HepG2 (cell line): ENCODE measurements around the gene RIPK1. TPM values are rescaled to one million over a fixed set of nuclear protein-coding genes. Genes with fewer than 3 reads are reported as not detected.
A peak's percentile ranks its signal among the peaks of the same experiment; 100 is the strongest.

Experiments
- CBX5 ChIP-seq: sonication (generic); formaldehyde crosslinking; IDR thresholded peaks from 2 replicates; pipeline ENCODE4 v1.4.0; 2020; ENCODE audit warnings: missing genetic modification reagents, borderline replicate concordance
- CC2D1A ChIP-seq: sonication (generic); formaldehyde crosslinking; IDR thresholded peaks from 2 replicates; pipeline ENCODE4 v1.8.1; 2023; ENCODE audit warnings: mild to moderate bottlenecking, missing genetic modification reagents
- ETV5 ChIP-seq: IDR thresholded peaks from 2 replicates; pipeline ENCODE4 v1.6.1; 2018; ENCODE audit warnings: missing biosample characterization, missing genetic modification reagents, inconsistent platforms, borderline replicate concordance
- FIP1L1 ChIP-seq: fragments of 200-400 bp; formaldehyde crosslinking; IDR thresholded peaks from 2 replicates; pipeline ENCODE4 v1.6.1; 2018; ENCODE audit warnings: low read depth, mild to moderate bottlenecking, low read length, moderate library complexity, borderline replicate concordance; ENCODE audit not compliant: insufficient read depth
- MIXL1 ChIP-seq: IDR thresholded peaks from 2 replicates; pipeline ENCODE4 v1.6.1; 2016
- NFYC ChIP-seq: IDR thresholded peaks from 2 replicates; pipeline ENCODE4 v1.6.1; 2016; ENCODE audit warnings: missing genetic modification reagents, missing compliant biosample characterization
- RORA ChIP-seq: sonication (generic); formaldehyde crosslinking; IDR thresholded peaks from 2 replicates; pipeline ENCODE4 v1.5.0; 2020; ENCODE audit warnings: mild to moderate bottlenecking, missing genetic modification reagents, moderate library complexity
- ZNF235 ChIP-seq: sonication (generic); formaldehyde crosslinking; IDR thresholded peaks from 2 replicates; pipeline ENCODE4 v1.8.1; 2023; ENCODE audit warnings: mild to moderate bottlenecking, missing genetic modification reagents, borderline replicate concordance
- ZNF572 ChIP-seq: sonication (generic); formaldehyde crosslinking; IDR thresholded peaks from 2 replicates; pipeline ENCODE4 v1.5.1; 2020; ENCODE audit warnings: mild to moderate bottlenecking, missing genetic modification reagents
- polyA plus RNA-seq, 8 experiments: library from polyadenylated mRNA; depleted of rRNA in 3 of 8; stranded (reverse) in 7 of 8; unstranded in 1 of 8; fragments of >200 nt; fragmentation: Illumina TruSeq in 4 of 8; extraction: Trizol in 4 of 8; gene quantifications; 2 replicates each; pipeline versions ENCODE4 v1.2.1 to v1.2.3, GENCODE V29; 2011 to 2016; ENCODE audit warnings: low read depth in 4 of 8, missing spikeins in 1 of 8, mixed read lengths in 1 of 8; ENCODE audit not compliant: insufficient read depth in 1 of 8
- total RNA-seq, 5 experiments: library from RNA; depleted of rRNA; stranded (reverse); fragments of >200 nt; fragmentation: Illumina TruSeq; extraction: Trizol; gene quantifications; 2 replicates each; pipeline ENCODE4 v1.2.3, GENCODE V29; 2016; ENCODE audit warnings: low read depth in 1 of 5
- TF ChIP-seq, protein P1 (sequence below), 2 experiments: sonication (generic) in 1 of 2; formaldehyde crosslinking in 1 of 2; IDR thresholded peaks; 2 replicates each; pipeline versions ENCODE4 v1.4.0 to v1.6.1; 2016 to 2020; ENCODE audit warnings: borderline replicate concordance in 1 of 2, low read depth in 1 of 2, mild to moderate bottlenecking in 1 of 2, missing genetic modification reagents in 1 of 2
- TF ChIP-seq, protein P2 (sequence below): sonication (generic); formaldehyde crosslinking; IDR thresholded peaks from 2 replicates; pipeline ENCODE4 v1.8.1; 2023; ENCODE audit warnings: mild to moderate bottlenecking, missing genetic modification reagents
- TF ChIP-seq, protein P3 (sequence below), 2 experiments: sonication (generic) in 1 of 2; formaldehyde crosslinking in 1 of 2; IDR thresholded peaks; 2 replicates each; pipeline versions ENCODE4 v1.4.0 to v1.6.1; 2018 to 2020; ENCODE audit warnings: missing genetic modification reagents in 2 of 2, borderline replicate concordance in 1 of 2, low read depth in 1 of 2, mild to moderate bottlenecking in 1 of 2, missing biosample characterization in 1 of 2
- TF ChIP-seq, protein P4 (sequence below): sonication (generic); formaldehyde crosslinking; IDR thresholded peaks from 2 replicates; pipeline ENCODE4 v1.4.0; 2020; ENCODE audit warnings: missing genetic modification reagents
- TF ChIP-seq, protein P5 (sequence below): sonication (generic); formaldehyde crosslinking; conservative IDR thresholded peaks from 2 replicates; pipeline ENCODE4 v1.4.0; 2020; ENCODE audit warnings: mild to moderate bottlenecking, missing genetic modification reagents, moderate library complexity

Gene RIPK1
- total and polyA plus RNA-seq, 2 of the 13 experiments (the other 11 are each of a cell fraction or from before 2014, with no cell fraction given) = 9.0 to 10.3 TPM

DNA sequence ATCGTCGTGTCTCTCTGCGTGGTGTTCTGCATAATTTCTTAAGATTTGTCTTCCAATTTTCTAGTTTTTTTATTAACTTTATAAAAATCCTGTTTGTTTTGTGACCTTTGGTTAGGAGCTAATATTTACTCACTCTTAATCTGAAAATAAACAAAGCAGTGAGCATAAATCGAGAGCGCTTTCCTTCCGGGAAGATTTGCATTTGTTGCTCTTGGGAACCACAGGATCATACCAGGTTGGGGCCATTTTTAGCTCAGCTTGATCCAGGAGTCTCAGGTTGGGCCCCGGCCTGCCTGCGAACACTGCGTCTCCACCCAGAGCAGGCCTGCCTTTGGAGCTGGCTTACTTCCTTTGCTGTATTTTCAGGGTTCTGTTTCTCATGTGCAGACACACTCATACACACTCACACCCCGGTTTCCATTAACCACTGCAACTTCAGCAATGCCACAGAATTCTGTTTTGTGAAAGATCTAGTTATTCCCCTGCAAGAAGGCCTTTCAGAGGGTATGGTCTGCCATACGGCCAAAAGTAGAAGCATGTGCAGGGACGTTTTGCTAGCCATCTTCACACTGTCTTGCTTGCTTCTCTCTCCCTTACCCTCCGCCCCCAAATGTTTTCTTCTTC, 67.5 kb downstream of the RIPK1 start (continued):
- TF ChIP-seq, protein P1, sequence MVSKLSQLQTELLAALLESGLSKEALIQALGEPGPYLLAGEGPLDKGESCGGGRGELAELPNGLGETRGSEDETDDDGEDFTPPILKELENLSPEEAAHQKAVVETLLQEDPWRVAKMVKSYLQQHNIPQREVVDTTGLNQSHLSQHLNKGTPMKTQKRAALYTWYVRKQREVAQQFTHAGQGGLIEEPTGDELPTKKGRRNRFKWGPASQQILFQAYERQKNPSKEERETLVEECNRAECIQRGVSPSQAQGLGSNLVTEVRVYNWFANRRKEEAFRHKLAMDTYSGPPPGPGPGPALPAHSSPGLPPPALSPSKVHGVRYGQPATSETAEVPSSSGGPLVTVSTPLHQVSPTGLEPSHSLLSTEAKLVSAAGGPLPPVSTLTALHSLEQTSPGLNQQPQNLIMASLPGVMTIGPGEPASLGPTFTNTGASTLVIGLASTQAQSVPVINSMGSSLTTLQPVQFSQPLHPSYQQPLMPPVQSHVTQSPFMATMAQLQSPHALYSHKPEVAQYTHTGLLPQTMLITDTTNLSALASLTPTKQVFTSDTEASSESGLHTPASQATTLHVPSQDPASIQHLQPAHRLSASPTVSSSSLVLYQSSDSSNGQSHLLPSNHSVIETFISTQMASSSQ (IDR thresholded peaks at IDR 0.05; ENCODE audit: low read depth) = no peak
- TF ChIP-seq, protein P1 (CRISPR knock-in tag; IDR thresholded peaks at IDR 0.05; ENCODE audit: borderline replicate concordance) = no peak
- peak; percentile 85 for TF ChIP-seq ETV5 (CRISPR knock-in tag)
- TF ChIP-seq, protein P2, sequence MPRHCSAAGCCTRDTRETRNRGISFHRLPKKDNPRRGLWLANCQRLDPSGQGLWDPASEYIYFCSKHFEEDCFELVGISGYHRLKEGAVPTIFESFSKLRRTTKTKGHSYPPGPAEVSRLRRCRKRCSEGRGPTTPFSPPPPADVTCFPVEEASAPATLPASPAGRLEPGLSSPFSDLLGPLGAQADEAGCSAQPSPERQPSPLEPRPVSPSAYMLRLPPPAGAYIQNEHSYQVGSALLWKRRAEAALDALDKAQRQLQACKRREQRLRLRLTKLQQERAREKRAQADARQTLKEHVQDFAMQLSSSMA (CRISPR knock-in tag) = no peak
- TF ChIP-seq CBX5 (CRISPR knock-in tag) = no peak
- TF ChIP-seq ZNF572 (CRISPR knock-in tag) = 0 out of 2 replicates have a peak, but pooled peaks have one; percentile 51
- peak; percentile 17; the same call in 1 of the 2 replicates for TF ChIP-seq CC2D1A (CRISPR knock-in tag)
- no peak for TF ChIP-seq ZNF235 (CRISPR knock-in tag)
- TF ChIP-seq, protein P3, sequence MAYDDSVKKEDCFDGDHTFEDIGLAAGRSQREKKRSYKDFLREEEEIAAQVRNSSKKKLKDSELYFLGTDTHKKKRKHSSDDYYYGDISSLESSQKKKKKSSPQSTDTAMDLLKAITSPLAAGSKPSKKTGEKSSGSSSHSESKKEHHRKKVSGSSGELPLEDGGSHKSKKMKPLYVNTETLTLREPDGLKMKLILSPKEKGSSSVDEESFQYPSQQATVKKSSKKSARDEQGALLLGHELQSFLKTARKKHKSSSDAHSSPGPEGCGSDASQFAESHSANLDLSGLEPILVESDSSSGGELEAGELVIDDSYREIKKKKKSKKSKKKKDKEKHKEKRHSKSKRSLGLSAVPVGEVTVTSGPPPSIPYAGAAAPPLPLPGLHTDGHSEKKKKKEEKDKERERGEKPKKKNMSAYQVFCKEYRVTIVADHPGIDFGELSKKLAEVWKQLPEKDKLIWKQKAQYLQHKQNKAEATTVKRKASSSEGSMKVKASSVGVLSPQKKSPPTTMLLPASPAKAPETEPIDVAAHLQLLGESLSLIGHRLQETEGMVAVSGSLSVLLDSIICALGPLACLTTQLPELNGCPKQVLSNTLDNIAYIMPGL (CRISPR knock-in tag; IDR thresholded peaks at IDR 0.05; ENCODE audit: borderline replicate concordance in 1 of 2, low read depth in 1 of 2) = 0 out of 4 replicates have a peak, but pooled peaks of 1 of the 2 experiments have one; percentile 12
- peak; percentile 64; the same call in 1 of the 2 replicates for TF ChIP-seq MIXL1
- no peak for TF ChIP-seq RORA (CRISPR knock-in tag)
- TF ChIP-seq, protein P4, sequence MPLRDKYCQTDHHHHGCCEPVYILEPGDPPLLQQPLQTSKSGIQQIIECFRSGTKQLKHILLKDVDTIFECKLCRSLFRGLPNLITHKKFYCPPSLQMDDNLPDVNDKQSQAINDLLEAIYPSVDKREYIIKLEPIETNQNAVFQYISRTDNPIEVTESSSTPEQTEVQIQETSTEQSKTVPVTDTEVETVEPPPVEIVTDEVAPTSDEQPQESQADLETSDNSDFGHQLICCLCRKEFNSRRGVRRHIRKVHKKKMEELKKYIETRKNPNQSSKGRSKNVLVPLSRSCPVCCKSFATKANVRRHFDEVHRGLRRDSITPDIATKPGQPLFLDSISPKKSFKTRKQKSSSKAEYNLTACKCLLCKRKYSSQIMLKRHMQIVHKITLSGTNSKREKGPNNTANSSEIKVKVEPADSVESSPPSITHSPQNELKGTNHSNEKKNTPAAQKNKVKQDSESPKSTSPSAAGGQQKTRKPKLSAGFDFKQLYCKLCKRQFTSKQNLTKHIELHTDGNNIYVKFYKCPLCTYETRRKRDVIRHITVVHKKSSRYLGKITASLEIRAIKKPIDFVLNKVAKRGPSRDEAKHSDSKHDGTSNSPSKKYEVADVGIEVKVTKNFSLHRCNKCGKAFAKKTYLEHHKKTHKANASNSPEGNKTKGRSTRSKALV (CRISPR knock-in tag) = 0 out of 2 replicates have a peak, but pooled peaks have one; percentile 19
- no peak for TF ChIP-seq FIP1L1
- TF ChIP-seq, protein P5, sequence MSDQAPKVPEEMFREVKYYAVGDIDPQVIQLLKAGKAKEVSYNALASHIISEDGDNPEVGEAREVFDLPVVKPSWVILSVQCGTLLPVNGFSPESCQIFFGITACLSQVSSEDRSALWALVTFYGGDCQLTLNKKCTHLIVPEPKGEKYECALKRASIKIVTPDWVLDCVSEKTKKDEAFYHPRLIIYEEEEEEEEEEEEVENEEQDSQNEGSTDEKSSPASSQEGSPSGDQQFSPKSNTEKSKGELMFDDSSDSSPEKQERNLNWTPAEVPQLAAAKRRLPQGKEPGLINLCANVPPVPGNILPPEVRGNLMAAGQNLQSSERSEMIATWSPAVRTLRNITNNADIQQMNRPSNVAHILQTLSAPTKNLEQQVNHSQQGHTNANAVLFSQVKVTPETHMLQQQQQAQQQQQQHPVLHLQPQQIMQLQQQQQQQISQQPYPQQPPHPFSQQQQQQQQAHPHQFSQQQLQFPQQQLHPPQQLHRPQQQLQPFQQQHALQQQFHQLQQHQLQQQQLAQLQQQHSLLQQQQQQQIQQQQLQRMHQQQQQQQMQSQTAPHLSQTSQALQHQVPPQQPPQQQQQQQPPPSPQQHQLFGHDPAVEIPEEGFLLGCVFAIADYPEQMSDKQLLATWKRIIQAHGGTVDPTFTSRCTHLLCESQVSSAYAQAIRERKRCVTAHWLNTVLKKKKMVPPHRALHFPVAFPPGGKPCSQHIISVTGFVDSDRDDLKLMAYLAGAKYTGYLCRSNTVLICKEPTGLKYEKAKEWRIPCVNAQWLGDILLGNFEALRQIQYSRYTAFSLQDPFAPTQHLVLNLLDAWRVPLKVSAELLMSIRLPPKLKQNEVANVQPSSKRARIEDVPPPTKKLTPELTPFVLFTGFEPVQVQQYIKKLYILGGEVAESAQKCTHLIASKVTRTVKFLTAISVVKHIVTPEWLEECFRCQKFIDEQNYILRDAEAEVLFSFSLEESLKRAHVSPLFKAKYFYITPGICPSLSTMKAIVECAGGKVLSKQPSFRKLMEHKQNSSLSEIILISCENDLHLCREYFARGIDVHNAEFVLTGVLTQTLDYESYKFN (CRISPR knock-in tag) = peak; percentile 82
- TF ChIP-seq NFYC = 0 out of 2 replicates have a peak, but pooled peaks have one; percentile 15
